PC-3 (cell line): ENCODE measurements around the gene MAFB. TPM values are rescaled to one million over a fixed set of nuclear protein-coding genes. Genes with fewer than 3 reads are reported as not detected.

Experiments
- ATAC-seq: fragments of 200-7000 bp; cut with Tn5 transposase; 2 replicates; pipeline ENCODE4 v1.9.1; 2020; ENCODE audit warnings: mild to moderate bottlenecking, moderate library complexity
- BruUV-seq: library from RNA; stranded (reverse); fragments of 400-500 nt; replicated peaks from 2 replicates; lab custom pipeline; 2021; lab: Mats Ljungman, UMichigan
- CTCF ChIA-PET: fragments of 300-600 bp; sonication (Branson Sonifier 250); formaldehyde crosslinking; loops from one replicate; lab custom pipeline; 2022; ENCODE audit warnings: antibody characterized with exemption; lab: Charles Lee
- POLR2A ChIA-PET: fragments of 300-600 bp; sonication (Branson Sonifier 250); formaldehyde crosslinking; loops from one replicate; lab custom pipeline; 2022; ENCODE audit warnings: antibody characterized with exemption; ENCODE audit not compliant: unreplicated experiment; lab: Charles Lee
- DNase-seq: peaks from one replicate; pipeline ENCODE4 v3.0.0-alpha.2; 2015
- H2AFZ ChIP-seq: fragments of 300-600 bp; sonication (generic); 2 replicates; pipeline ENCODE4 v1.6.0; 2016; ENCODE audit warnings: antibody characterized with exemption, low read length
- H3F3A ChIP-seq: fragments of 300-600 bp; sonication (generic); one replicate; pipeline ENCODE4 v1.6.0; 2017; ENCODE audit warnings: antibody characterized with exemption, low read length, control low read depth, mild to moderate bottlenecking; ENCODE audit not compliant: unreplicated experiment
- H3K27ac ChIP-seq: fragments of 300-600 bp; sonication (generic); 2 replicates; pipeline ENCODE4 v1.5.1; 2016; ENCODE audit warnings: mild to moderate bottlenecking, low read length
- H3K27me3 ChIP-seq: fragments of 300-600 bp; sonication (generic); 2 replicates; pipeline ENCODE4 v1.6.1; 2016; ENCODE audit warnings: low read length, mixed read lengths
- H3K36me3 ChIP-seq: fragments of 300-600 bp; sonication (generic); 2 replicates; pipeline ENCODE4 v1.6.1; 2016; ENCODE audit warnings: low read depth, mixed run types, low read length, mixed read lengths
- H3K4me1 ChIP-seq: fragments of 300-600 bp; sonication (generic); 2 replicates; pipeline ENCODE4 v1.5.1; 2016; ENCODE audit warnings: low read length; ENCODE audit not compliant: insufficient read depth
- H3K4me2 ChIP-seq: fragments of 300-600 bp; sonication (generic); 2 replicates; pipeline ENCODE4 v1.6.0; 2016; ENCODE audit warnings: low read length
- H3K4me3 ChIP-seq: fragments of 300-600 bp; sonication (generic); 2 replicates; pipeline ENCODE4 v1.5.1; 2016; ENCODE audit warnings: mild to moderate bottlenecking, low read length, mixed read lengths
- H3K79me2 ChIP-seq: fragments of 300-600 bp; sonication (generic); 2 replicates; pipeline ENCODE4 v1.6.1; 2017; ENCODE audit warnings: low read length, mixed read lengths
- H3K9ac ChIP-seq: fragments of 300-600 bp; sonication (generic); 2 replicates; pipeline ENCODE4 v1.6.0; 2016; ENCODE audit warnings: mild to moderate bottlenecking, low read length
- H3K9me2 ChIP-seq: fragments of 300-600 bp; sonication (generic); replicated peaks from 2 replicates; pipeline ENCODE4 v1.6.1; 2016; ENCODE audit warnings: mixed run types, low read length, mixed read lengths
- H3K9me3 ChIP-seq: fragments of 300-600 bp; sonication (generic); 2 replicates; pipeline ENCODE4 v1.6.1; 2016; ENCODE audit warnings: low read length, mixed read lengths
- H4K20me1 ChIP-seq: fragments of 300-600 bp; sonication (generic); 2 replicates; pipeline ENCODE4 v1.6.1; 2016; ENCODE audit warnings: low read length, mixed read lengths
- CTCF ChIP-seq: fragments of 300-600 bp; sonication (generic); conservative IDR thresholded peaks from 2 replicates; pipeline ENCODE4 v1.5.1; 2017; ENCODE audit warnings: antibody characterized with exemption, low read depth, mild to moderate bottlenecking, low read length
- EZH2 ChIP-seq: fragments of 300-600 bp; sonication (generic); IDR thresholded peaks from one replicate; pipeline ENCODE4 v1.6.1; 2017; ENCODE audit warnings: antibody characterized with exemption, mild to moderate bottlenecking, low read length; ENCODE audit not compliant: unreplicated experiment
- EZH2phosphoT487 ChIP-seq: fragments of 300-600 bp; sonication (generic); IDR thresholded peaks from 2 replicates; pipeline ENCODE4 v1.6.1; 2018; ENCODE audit warnings: mild to moderate bottlenecking, antibody characterized with exemption, low read length, borderline replicate concordance
- intact Hi-C: fragments of 100-400 bp; cut with micrococcal nuclease; formaldehyde crosslinking; loops from 2 replicates; pipeline ENCODE4 v1.9.0; 2023
- total RNA-seq: library from RNA; depleted of rRNA; stranded (reverse); fragments of >200 nt; gene quantifications from 2 replicates; pipeline ENCODE4 v1.2.3, GENCODE V29; 2014

Gene MAFB
- total RNA-seq, 1 experiment from 2014 or later, result 0.04 TPM

GRCh38 chr20:40728470-40728869 lies 39.4 kb upstream of the MAFB start:
- H3K36me3 ChIP-seq, result no peaks in the 10 kb centered on the region
- ChIA-PET POLR2A (no interaction called here), CTCF (no interaction called here)
- no peaks in the 10 kb centered on the region for H3K9me2 ChIP-seq
- no peaks in the 10 kb centered on the region for H3K79me2 ChIP-seq
- H3K4me1 ChIP-seq, result no peaks in the 10 kb centered on the region
- intact Hi-C loops, result no loop called here
- ATAC-seq (no peak), DNase-seq (peak; percentile 37)
- H2AFZ ChIP-seq, result no peak overlapping the region
- no peak overlapping the region for H3K9ac ChIP-seq
- H3K9me3 ChIP-seq, result no peaks in the 10 kb centered on the region
- no peak overlapping the region for H3K4me2 ChIP-seq
- no peak overlapping the region for H3K4me3 ChIP-seq
- no TSS peak for BruUV-seq
- peaks cover 32% of the 10 kb centered on the region; the same call in 1 of the 2 replicates for H3K27me3 ChIP-seq
- H3F3A ChIP-seq, result no peaks in the 10 kb centered on the region
- TF ChIP-seq EZH2 (no peak), CTCF (peak; percentile 68), EZH2phosphoT487 (no peak)
- H4K20me1 ChIP-seq, result no peaks in the 10 kb centered on the region
- H3K27ac ChIP-seq, result no peak overlapping the region

DNA sequence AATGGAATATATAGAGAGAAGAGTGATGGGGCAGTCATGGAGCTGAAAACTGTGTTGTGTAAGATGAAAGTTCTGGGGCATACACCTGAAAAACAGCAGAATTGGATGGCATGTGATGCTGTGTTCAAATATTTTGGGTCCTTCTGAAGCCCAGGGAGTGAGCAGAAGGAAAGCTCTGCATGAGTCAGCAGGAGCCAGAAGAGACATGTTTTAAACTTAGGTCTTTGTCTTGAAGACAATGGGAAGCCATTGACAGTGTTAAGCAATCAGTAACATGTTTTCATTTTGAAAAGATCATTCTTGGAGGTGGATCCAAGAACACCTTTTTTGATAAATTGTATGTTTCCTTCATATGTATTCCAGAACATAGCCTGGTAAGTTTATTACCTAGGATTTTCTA lies 38.9 kb upstream of the MAFB start:
- H3F3A ChIP-seq, result no peaks in the 10 kb centered on the region
- no peak for DNase-seq
- intact Hi-C loops, result no loop called here
- no peak overlapping the region for H3K9ac ChIP-seq
- no peak overlapping the region for H2AFZ ChIP-seq
- POLR2A ChIA-PET, result no interaction called here
- CTCF ChIA-PET, result no interaction called here
- no peaks in the 10 kb centered on the region for H3K4me1 ChIP-seq
- no peaks in the 10 kb centered on the region for H3K9me2 ChIP-seq
- BruUV-seq, result no TSS peak
- H3K4me3 ChIP-seq, result no peak overlapping the region
- no peak for TF ChIP-seq EZH2phosphoT487
- TF ChIP-seq EZH2, result no peak
- no peak for TF ChIP-seq CTCF
- H3K4me2 ChIP-seq, result no peak overlapping the region
- ATAC-seq, result no peak
- no peak overlapping the region for H3K27ac ChIP-seq
- H3K79me2 ChIP-seq, result no peaks in the 10 kb centered on the region
- peaks cover 32% of the 10 kb centered on the region; the same call in 1 of the 2 replicates for H3K27me3 ChIP-seq
- H3K36me3 ChIP-seq, result no peaks in the 10 kb centered on the region
- no peaks in the 10 kb centered on the region for H4K20me1 ChIP-seq
- H3K9me3 ChIP-seq, result no peaks in the 10 kb centered on the region

DNA sequence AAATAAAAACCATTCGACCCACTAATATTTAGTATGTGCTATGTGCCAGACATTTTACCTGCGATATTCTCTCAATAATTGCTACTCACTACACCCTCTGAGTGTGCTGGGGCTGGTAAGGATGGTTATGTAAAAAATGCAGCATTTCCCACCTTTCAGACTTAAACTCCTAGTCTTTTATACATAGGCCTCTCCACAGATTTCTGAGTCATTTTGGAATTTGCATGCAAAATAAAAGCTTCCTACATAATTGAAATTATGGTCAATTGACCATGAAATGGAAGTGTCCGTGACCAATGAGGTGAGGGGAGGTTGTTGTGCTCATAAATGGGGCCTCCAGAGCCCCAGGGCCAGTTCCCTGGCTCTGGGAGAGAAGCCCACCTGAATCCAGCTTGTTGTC lies 37.7 kb upstream of the MAFB start:
- intact Hi-C loops, result no loop called here
- POLR2A ChIA-PET, result no interaction called here
- no peaks in the 10 kb centered on the region for H4K20me1 ChIP-seq
- no peak overlapping the region for H3K9ac ChIP-seq
- H3K9me3 ChIP-seq, result no peaks in the 10 kb centered on the region
- no peaks in the 10 kb centered on the region for H3K79me2 ChIP-seq
- no peak overlapping the region for H3K4me3 ChIP-seq
- H3K27me3 ChIP-seq, result peaks cover 43% of the 10 kb centered on the region
- H2AFZ ChIP-seq, result no peak overlapping the region
- no peaks in the 10 kb centered on the region for H3F3A ChIP-seq
- TF ChIP-seq CTCF (no peak), EZH2phosphoT487 (no peak), EZH2 (no peak)
- no peak overlapping the region for H3K27ac ChIP-seq
- no peaks in the 10 kb centered on the region for H3K4me1 ChIP-seq
- CTCF ChIA-PET, result no interaction called here
- BruUV-seq, result no TSS peak
- H3K36me3 ChIP-seq, result no peaks in the 10 kb centered on the region
- no peaks in the 10 kb centered on the region for H3K9me2 ChIP-seq
- DNase-seq (no peak), ATAC-seq (no peak)
- no peak overlapping the region for H3K4me2 ChIP-seq
